Measurements from ENCODE around the gene PDLIM5. TPM values are rescaled to one million over a fixed set of nuclear protein-coding genes. Genes with fewer than 3 reads are reported as not detected.

PDLIM5 gene
- total RNA-seq, 1 donor, result 124 TPM

DNA sequence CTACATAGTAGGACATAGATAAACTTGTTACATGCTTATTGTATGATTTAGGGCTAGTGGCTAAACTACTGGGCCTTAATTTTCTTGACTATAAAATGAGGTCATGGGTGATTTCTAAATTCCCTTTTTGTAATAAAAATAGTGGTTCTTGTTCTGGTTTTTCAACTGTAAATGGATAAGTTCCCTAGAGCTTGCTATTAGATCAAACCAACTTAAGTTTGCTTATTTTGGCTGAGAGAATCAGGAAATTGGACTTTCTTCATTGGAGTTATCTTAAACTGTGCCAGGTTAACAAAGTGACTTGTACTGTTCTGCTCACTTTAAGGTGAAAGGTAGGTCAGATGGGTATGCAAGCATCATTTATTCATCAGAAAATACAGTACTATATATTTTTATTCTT, 78.3 kb downstream of the PDLIM5 start:
- DNase-seq (ENCODE audit: low read depth), result peak; percentile 54
- TF ChIP-seq, protein P1, sequence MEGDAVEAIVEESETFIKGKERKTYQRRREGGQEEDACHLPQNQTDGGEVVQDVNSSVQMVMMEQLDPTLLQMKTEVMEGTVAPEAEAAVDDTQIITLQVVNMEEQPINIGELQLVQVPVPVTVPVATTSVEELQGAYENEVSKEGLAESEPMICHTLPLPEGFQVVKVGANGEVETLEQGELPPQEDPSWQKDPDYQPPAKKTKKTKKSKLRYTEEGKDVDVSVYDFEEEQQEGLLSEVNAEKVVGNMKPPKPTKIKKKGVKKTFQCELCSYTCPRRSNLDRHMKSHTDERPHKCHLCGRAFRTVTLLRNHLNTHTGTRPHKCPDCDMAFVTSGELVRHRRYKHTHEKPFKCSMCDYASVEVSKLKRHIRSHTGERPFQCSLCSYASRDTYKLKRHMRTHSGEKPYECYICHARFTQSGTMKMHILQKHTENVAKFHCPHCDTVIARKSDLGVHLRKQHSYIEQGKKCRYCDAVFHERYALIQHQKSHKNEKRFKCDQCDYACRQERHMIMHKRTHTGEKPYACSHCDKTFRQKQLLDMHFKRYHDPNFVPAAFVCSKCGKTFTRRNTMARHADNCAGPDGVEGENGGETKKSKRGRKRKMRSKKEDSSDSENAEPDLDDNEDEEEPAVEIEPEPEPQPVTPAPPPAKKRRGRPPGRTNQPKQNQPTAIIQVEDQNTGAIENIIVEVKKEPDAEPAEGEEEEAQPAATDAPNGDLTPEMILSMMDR (IDR thresholded peaks at IDR 0.05; ENCODE audit: insufficient read depth, low read length), result no peak
- no peak overlapping the region for H3K4me3 ChIP-seq (ENCODE audit: low read depth, low read length)

DNA sequence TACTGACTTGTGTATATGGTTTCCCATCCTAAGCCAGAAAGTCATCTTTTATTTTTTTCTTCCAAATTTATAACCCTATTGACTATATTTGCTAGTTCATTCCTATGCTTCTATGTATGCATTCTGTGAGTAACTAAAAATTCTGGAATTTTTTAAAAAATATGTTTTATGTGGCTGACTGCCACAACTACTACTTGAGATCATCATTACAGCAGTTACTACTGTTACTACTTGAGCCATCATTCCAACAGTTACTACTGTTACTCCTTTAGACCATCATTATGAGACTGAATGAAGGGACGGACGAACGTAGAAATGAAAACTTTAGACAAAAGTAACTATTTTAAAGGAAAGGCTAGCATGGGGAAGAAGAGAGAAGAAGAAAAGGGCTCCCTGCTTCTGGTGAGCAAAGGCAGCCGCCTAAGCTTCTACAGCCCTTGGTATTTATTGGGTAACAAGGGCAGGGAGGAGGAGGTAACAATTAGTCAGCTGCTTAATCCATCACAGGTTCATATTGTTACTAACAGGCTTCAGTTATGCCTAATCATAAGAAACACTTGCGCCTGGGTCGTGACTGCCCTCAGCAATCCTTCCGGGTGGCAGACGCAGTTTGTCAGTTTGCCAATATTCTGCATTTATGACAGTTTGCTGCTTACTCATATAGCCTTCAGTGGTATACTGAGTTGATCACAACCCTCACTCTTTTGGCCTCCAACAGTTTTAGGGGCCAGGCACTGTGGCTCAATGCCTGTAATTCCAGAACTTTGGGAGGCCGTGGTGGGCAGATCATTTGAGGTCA, 80.4 kb downstream of the PDLIM5 start:
- no peak overlapping the region for H3K4me3 ChIP-seq (ENCODE audit: low read depth, low read length)
- no peak for DNase-seq (ENCODE audit: low read depth)
- TF ChIP-seq, protein P1 (IDR thresholded peaks at IDR 0.05; ENCODE audit: insufficient read depth, low read length), result no peak

DNA sequence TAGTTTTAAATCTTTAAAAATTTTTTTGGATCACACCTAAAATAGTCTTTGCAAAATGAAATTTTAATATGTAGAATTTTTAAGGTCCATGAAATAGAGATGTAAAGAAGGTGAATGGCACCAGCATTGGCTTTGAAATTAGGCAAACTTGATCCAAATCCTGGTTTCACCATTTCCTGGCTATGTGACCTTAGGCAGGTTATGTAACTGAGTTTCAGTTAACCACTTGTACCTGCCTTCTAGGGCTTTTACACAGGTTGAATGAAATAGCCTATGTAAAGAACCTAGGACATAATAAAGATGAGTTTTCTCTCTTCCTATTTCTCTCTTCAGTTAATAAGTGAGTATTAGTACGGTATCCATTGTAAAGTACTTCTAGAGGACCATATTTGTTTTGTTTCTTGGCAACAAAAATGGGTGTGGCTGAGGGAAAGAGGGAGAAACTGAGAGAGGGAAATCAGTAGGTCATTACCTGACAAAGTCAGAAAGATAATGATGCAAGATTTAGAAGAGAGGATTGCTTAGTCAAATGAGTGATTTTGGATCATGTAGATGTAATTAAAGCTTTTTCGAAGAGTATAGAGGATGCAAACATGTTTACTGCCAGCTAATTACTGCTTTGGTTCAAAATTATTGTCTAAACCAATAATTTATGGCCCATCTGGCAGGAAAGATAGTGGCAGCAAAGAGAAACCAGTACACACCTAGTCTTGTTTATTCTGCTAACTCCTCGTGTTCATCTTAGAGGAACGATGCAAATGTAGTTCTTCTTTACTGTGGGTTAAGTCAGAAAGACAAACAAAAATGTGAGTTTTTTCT, 81.9 kb downstream of the PDLIM5 start:
- no peak overlapping the region for H3K4me3 ChIP-seq (ENCODE audit: low read depth, low read length)
- TF ChIP-seq, protein P1 (IDR thresholded peaks at IDR 0.05; ENCODE audit: insufficient read depth, low read length), result no peak
- no peak for DNase-seq (ENCODE audit: low read depth)

DNA sequence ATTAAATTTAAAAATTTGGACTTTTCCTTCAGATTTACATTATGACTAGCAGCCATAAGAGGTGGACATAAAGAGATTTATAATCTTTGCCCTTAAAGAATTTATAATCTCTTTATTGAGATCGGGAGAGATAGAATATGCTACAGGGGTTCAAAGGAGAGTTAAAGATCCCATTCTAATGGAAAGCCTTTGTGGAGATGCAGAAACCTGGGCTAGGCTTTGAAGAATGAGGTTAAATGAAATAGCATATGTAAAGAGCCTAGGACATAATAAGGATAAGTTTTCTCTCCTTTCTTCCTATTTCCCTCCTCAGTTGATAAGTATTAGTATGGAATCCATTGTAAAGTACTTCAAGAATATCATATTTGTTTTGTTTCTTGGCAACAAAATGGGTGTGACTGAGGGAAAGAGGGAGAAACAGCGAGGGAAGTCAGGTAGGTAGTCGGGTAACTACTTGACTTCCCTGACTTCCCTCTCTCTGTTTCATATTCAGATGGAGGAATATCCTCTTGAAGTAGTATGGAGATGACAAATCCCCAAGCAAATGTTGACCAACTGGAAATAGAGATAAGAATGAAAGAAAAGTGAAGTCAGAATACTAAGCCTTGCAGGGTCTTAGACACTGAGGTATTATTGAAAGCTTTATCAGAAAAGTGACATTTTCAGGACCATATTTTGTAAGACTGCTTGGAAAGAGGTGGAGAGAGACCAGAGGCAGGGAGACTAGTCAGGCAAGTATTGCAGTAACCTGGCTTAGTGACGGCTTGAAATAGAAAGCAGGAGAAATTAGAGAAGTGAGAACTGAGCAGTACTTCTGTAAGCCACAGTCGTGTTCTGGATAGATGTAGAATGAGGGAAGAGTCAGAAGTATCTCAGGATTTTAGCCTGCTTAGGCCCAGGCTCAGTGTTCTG, 82.9 kb downstream of the PDLIM5 start:
- no peak for DNase-seq (ENCODE audit: low read depth)
- TF ChIP-seq, protein P1 (IDR thresholded peaks at IDR 0.05; ENCODE audit: insufficient read depth, low read length), result no peak
- no peak overlapping the region for H3K4me3 ChIP-seq (ENCODE audit: low read depth, low read length)

DNA sequence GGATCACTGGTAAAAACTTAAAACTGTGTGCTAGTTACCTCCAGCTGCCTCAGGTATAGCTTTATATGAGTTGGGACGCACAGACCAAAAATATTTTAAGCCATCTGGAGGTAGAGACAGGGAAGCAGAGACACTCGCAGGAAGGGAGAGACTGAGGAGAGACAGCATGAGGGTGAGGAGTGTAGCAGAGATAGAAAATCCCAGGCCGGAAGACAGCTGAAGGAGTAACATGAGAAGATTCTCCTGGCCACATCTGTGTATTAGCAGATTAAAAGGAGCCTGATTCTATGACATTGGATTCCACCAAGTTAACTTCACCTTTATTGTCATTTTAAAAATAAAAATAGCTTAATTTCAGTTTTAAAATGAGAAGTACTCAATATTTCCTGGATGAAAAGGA, 84.3 kb downstream of the PDLIM5 start:
- TF ChIP-seq, protein P1 (IDR thresholded peaks at IDR 0.05; ENCODE audit: insufficient read depth, low read length), result no peak
- H3K4me3 ChIP-seq (ENCODE audit: low read depth, low read length), result no peak overlapping the region
- no peak for DNase-seq (ENCODE audit: low read depth)
